Peyer's patch (tissue), 4 donors: ENCODE data around the gene RABEP1.

Experiments used
- CTCF ChIP-seq, 6 experiments: fragments of 450-650 bp in 4 of 6; fragments of 200-600 bp in 2 of 6; sonication (generic) in 1 of 6; IDR thresholded peaks; one replicate each; pipeline ENCODE4 v1.5.1; 2017 to 2019; ENCODE audit warnings: antibody characterized with exemption in 6 of 6, mild to moderate bottlenecking in 3 of 6, moderate library complexity in 1 of 6
- POLR2A ChIP-seq, 2 donors: fragments of 450-650 bp; IDR thresholded peaks; one replicate each; pipeline ENCODE4 v1.5.1; 2017; ENCODE audit warnings: antibody characterized with exemption in 2 of 2, mild to moderate bottlenecking in 2 of 2, moderate library complexity in 2 of 2

GRCh38 chr17:5263441-5263840, 18.6 kb upstream of the RABEP1 start:
- TF ChIP-seq CTCF (IDR thresholded peaks at IDR 0.05), result no peak
- TF ChIP-seq POLR2A (IDR thresholded peaks at IDR 0.05), result no peak
